Retinal pigment epithelial cell (primary cell): ENCODE measurements around the gene FAM171A1.

ENCODE experiments used
- DNase-seq: peaks from one replicate; pipeline ENCODE4 v3.0.0-alpha.2; 2010; ENCODE audit warnings: low read depth
- H3K4me3 ChIP-seq: 2 replicates; pipeline ENCODE4 v1.5.1; 2011; ENCODE audit warnings: mild to moderate bottlenecking, low read length, control low read depth, moderate library complexity
- CTCF ChIP-seq: conservative IDR thresholded peaks from 2 replicates; pipeline ENCODE4 v1.5.1; 2011; ENCODE audit warnings: low read depth, low read length, control low read depth, inconsistent platforms

Gene FAM171A1

GRCh38 chr10:15242261-15242840, 128.7 kb downstream of the FAM171A1 start:
- no peak overlapping the region for H3K4me3 ChIP-seq
- no peak for DNase-seq
- TF ChIP-seq CTCF = no peak

- H3K4me3 ChIP-seq = no peak overlapping the region
- TF ChIP-seq CTCF = no peak
- no peak for DNase-seq
These were observed 129.8 kb downstream of the FAM171A1 start for GRCh38 chr10:15241306-15241705.

- no peak for TF ChIP-seq CTCF
- H3K4me3 ChIP-seq = no peak overlapping the region
- no peak for DNase-seq
These were observed 132.3 kb downstream of the FAM171A1 start for GRCh38 chr10:15238555-15239335.

GRCh38 chr10:15237351-15237750, 133.7 kb downstream of the FAM171A1 start:
- DNase-seq = no peak
- no peak for TF ChIP-seq CTCF
- no peak overlapping the region for H3K4me3 ChIP-seq

GRCh38 chr10:15236340-15236739, 134.7 kb downstream of the FAM171A1 start:
- DNase-seq = no peak
- TF ChIP-seq CTCF = no peak
- no peak overlapping the region for H3K4me3 ChIP-seq

GRCh38 chr10:15232279-15232678, 138.8 kb downstream of the FAM171A1 start:
- DNase-seq = no peak
- TF ChIP-seq CTCF = no peak
- H3K4me3 ChIP-seq = no peak overlapping the region

GRCh38 chr10:15231426-15231825, 139.7 kb downstream of the FAM171A1 start:
- H3K4me3 ChIP-seq = no peak overlapping the region
- TF ChIP-seq CTCF = no peak
- DNase-seq = no peak
